Activated T-cell treated with anti-CD3 and anti-CD28 coated beads, Interleukin-2, amount 50 U/mL, for 24 hours (primary cell): Measurements from ENCODE around the gene IGF2BP2.

Experiments
- DNase-seq: peaks from one replicate; pipeline ENCODE4 v3.0.0-alpha.2; 2020
- H3K27ac Mint-ChIP-seq: 2 replicates; pipeline ENCODE4 v1.8.0; 2020; ENCODE audit warnings: mild to moderate bottlenecking, mixed read lengths
- H3K27me3 Mint-ChIP-seq: 2 replicates; pipeline ENCODE4 v1.8.0; 2020; ENCODE audit warnings: mixed read lengths
- H3K36me3 Mint-ChIP-seq: 2 replicates; pipeline ENCODE4 v1.8.0; 2020; ENCODE audit warnings: low read depth, mixed read lengths
- H3K4me1 Mint-ChIP-seq: 2 replicates; pipeline ENCODE4 v1.8.0; 2020; ENCODE audit warnings: low read depth, mixed read lengths
- H3K4me3 Mint-ChIP-seq: 2 replicates; pipeline ENCODE4 v1.8.0; 2020; ENCODE audit warnings: mild to moderate bottlenecking, moderate library complexity, mixed read lengths
- H3K9me3 Mint-ChIP-seq: 2 replicates; pipeline ENCODE4 v1.8.0; 2020; ENCODE audit warnings: mixed read lengths

Gene IGF2BP2

DNA sequence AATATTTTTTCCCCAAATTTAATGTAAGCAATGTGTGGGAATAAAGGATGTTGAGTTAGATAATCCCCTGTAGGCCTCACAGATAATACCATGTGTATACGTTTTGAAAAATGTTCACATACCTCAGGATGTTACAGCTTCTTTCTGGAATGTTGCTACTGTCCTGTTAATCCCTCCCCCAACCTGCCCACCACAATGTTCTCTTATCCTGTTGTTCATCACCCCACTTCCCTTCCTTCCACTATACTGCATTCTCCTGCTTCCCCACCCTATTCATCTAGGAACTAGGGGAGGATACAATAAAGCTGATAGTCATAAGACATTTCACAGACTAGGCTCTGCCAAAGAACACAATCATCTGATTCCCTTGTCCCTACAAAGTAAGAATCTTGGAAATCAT lies 92.1 kb downstream of the IGF2BP2 start:
- no peak overlapping the region for H3K4me3 Mint-ChIP-seq
- H3K27ac Mint-ChIP-seq: no peak overlapping the region
- H3K27me3 Mint-ChIP-seq: peaks cover 8% of the 10 kb centered on the region
- peaks cover 2% of the 10 kb centered on the region for H3K9me3 Mint-ChIP-seq
- no peak for DNase-seq
- H3K4me1 Mint-ChIP-seq: peaks cover 3% of the 10 kb centered on the region
- no peaks in the 10 kb centered on the region for H3K36me3 Mint-ChIP-seq

DNA sequence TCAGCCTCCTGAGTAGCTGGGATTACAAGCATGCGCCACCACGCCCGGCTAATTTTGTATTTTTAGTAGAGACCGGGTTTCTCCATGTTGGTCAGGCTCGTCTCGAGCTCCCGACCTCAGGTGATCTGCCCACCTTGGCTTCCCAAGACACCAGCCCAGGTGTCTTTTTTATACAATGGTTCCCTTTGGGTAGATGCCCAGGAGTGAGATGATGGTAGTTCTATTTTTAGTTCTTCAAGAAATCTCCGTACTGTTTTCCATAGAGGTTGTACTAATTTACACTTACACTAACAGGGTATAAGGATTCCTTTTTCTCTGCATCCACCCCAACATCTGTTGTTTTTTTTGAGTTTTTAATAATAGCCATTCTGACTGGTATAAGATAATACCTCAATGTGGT lies 94.3 kb downstream of the IGF2BP2 start:
- H3K4me3 Mint-ChIP-seq: no peak overlapping the region
- peaks cover 2% of the 10 kb centered on the region for H3K9me3 Mint-ChIP-seq
- H3K4me1 Mint-ChIP-seq: peaks cover 3% of the 10 kb centered on the region
- peaks cover 12% of the 10 kb centered on the region for H3K27me3 Mint-ChIP-seq
- H3K36me3 Mint-ChIP-seq: no peaks in the 10 kb centered on the region
- H3K27ac Mint-ChIP-seq: no peak overlapping the region
- DNase-seq: no peak

DNA sequence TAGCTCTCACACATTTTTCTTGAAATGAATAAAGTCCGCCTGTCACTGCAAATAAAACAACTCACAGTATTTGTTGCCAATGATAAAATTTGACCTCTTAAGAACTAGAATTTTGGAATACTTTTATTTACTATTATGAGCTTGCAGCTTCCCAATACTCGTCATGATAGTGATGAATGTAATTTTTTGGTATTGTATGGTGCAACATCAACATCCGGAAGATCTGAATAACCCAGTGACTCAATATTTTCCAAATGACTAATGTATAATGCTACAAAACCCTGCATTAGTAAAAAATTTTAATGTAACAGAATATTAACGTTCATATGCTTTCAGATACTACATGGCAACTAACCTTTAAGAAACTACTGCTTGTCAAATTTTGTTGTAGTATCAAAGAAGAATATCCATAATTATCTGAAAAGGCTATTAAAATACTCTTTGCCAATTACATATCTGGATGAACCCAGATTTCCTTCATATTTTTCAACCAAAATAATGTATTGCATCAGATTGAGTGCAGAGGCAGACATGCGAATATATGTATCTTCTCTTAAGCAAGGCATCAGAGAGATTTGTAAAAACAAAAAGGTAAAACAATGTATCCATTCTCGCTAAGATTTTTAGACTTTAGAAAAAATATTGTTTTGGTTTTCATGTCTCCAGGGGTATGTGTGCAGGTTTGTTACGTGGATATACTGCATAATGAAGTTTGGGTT lies 95.3 kb downstream of the IGF2BP2 start:
- Mint-ChIP-seq H3K9me3 (peaks cover 2% of the 10 kb centered on the region), H3K36me3 (no peaks in the 10 kb centered on the region), H3K27me3 (peaks cover 12% of the 10 kb centered on the region), H3K4me1 (peaks cover 3% of the 10 kb centered on the region), H3K4me3 (no peak overlapping the region), H3K27ac (no peak overlapping the region)
- DNase-seq: no peak

DNA sequence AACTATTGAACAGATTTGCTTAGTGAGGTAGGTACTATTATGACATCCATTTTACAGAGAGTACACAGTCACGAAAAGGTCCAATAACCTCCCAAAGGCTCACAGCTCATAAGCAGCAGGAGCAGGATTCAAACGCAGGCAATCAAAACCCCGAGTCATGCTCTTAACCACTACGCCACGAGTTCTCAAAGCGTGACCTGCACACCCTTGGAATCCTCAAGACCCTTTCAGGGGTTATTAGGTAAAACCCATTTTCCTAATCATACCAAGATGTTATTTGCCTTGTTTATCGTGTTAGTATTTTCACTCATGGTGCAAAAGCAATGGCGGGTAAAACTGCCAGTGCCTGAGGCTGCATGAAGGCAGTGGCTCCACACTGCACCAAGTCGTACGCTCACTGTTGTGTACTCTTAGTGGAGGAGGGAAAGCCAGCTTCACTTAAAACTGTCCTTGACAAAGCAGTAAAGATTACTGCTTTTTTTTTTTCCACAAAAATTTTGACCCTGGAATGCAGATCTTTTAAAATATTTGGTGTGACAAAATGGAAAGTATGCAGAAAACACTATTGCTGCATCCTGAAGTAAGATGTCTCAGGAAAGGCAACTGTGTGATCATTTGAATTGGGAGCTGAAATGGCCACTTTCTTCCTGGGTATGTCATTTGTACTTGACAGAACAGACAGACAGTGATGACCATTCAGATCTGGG lies 96.1 kb downstream of the IGF2BP2 start:
- H3K36me3 Mint-ChIP-seq: no peaks in the 10 kb centered on the region
- H3K27ac Mint-ChIP-seq: no peak overlapping the region

DNA sequence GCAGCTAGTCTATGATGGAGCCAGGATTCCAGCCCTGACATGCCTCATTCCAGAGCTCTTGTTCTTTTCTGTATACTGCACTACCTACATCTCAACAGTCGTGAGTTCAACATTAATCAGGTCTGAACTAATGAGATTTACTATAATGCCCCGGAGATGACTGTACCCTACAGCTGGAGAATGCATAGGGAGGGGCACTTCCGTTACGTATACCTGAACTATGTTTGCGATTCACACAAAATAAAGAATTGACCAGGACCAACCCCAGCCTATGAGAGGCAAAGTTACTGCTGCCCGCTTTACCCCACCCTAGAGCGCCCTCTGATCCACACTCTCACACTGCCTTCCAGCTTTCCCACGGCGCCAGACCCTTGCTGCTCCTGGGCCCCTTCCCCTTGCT lies 97.0 kb downstream of the IGF2BP2 start:
- H3K27me3 Mint-ChIP-seq: peaks cover 13% of the 10 kb centered on the region
- H3K36me3 Mint-ChIP-seq: no peaks in the 10 kb centered on the region
- no peak overlapping the region for H3K4me3 Mint-ChIP-seq
- H3K9me3 Mint-ChIP-seq: peaks cover 2% of the 10 kb centered on the region
- no peak overlapping the region for H3K27ac Mint-ChIP-seq
- no peak for DNase-seq
- peaks cover 3% of the 10 kb centered on the region for H3K4me1 Mint-ChIP-seq

More for the DNA sequence above, 96.1 kb downstream of the IGF2BP2 start:
- H3K4me3 Mint-ChIP-seq: no peak overlapping the region
- H3K9me3 Mint-ChIP-seq: peaks cover 2% of the 10 kb centered on the region
- H3K27me3 Mint-ChIP-seq: peaks cover 12% of the 10 kb centered on the region
- DNase-seq: no peak
- H3K4me1 Mint-ChIP-seq: peaks cover 3% of the 10 kb centered on the region

DNA sequence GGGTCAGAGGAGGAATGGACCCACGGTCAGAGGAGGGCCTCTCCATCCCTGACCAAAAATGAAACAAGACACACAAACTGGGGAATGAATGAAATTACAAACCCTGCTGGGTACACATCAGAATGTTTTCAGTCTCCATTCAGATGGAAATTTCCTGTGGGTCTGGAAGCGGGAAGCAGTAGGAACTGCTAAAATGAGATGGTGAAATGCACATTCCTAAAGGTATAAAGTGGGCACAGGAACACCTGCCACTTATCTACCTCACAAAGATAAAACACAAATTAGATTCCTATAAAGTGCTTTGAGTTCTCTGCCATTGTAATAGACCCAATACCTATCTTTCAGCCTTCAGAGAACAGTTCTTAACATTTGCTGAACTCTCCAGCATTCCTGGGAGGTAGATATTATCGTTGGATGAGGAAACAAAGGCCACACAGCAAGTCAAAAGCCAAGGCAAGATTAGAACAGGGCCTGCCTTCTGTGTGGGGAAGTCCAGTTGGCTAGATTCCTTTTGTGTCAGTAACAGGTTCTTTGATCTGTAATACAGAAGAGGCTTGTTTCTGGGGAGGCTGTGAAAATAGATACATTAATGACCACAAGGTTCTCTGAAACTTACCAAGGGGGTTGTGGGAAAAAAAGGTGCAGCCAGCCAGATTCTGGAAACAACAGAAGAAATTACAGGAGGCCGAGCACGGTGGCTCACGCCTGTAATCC lies 98.4 kb downstream of the IGF2BP2 start:
- no peak for DNase-seq
- H3K27me3 Mint-ChIP-seq: peaks cover 14% of the 10 kb centered on the region
- H3K4me1 Mint-ChIP-seq: peaks cover 1% of the 10 kb centered on the region
- peaks cover 2% of the 10 kb centered on the region for H3K9me3 Mint-ChIP-seq
- H3K36me3 Mint-ChIP-seq: no peaks in the 10 kb centered on the region
- H3K4me3 Mint-ChIP-seq: no peak overlapping the region
- no peak overlapping the region for H3K27ac Mint-ChIP-seq

DNA sequence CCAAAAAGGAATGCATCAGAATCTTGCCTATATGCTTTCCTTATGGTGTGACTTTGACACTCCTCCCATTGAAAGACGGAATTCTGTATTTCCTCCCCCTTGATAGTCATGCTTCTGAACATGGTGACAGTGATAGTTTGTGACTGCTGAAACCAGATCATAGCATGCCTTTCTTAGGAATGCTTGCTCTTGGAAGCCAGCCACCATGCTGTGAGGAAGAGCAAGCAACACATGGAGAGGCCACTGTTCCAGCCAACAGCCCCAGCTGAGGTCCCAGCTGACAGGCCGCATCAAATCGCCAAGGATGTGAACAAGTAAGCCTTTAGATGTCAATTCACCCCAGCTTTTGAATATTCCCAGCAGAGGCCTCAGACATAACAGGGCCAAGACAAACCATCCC lies 100.1 kb downstream of the IGF2BP2 start:
- peaks cover 1% of the 10 kb centered on the region for H3K4me1 Mint-ChIP-seq
- H3K9me3 Mint-ChIP-seq: no peaks in the 10 kb centered on the region
- H3K36me3 Mint-ChIP-seq: no peaks in the 10 kb centered on the region
- no peak for DNase-seq
- H3K4me3 Mint-ChIP-seq: no peak overlapping the region
- peaks cover 9% of the 10 kb centered on the region for H3K27me3 Mint-ChIP-seq
- H3K27ac Mint-ChIP-seq: no peak overlapping the region

DNA sequence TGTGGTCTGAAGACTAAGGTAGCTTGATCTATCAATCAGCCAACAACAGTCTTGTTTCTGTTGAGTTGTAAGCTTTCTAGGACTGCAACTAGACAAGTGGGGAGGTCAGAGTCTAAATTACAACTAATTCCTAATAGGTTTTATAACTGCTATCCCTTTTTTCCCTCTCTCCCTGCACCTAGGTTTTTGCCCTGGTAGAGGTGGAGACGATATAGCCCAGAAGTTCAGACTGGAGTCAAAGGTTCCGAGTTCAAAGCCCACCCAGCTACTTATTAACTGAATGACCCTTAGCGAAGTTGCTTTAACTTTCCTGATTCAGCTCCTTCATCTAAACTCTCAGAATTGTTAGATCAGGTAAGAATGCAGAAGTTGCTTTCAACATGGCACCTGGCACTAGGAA lies 100.6 kb downstream of the IGF2BP2 start:
- Mint-ChIP-seq H3K27ac (no peak overlapping the region), H3K9me3 (no peaks in the 10 kb centered on the region), H3K4me3 (no peak overlapping the region), H3K27me3 (peaks cover 9% of the 10 kb centered on the region), H3K36me3 (no peaks in the 10 kb centered on the region), H3K4me1 (no peaks in the 10 kb centered on the region)
- no peak for DNase-seq

DNA sequence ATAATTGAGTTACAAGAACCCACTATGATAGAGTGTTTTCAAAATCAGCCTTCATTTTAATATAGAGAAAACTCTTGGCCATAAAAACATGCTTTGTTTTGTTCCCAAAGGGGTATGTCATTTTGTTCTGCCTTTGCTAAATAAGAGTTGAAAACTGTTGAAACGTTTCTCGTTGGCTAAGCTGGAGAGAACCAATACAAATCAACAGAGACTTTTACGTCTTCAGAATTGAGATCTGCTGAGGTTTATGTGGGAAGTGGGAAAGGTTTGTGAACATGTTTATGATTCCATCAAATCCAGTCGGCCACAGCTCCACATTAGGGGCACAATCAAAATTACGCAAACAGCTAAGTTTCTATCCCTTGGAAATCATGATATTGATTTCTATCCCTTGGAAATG lies 102.0 kb downstream of the IGF2BP2 start:
- H3K4me3 Mint-ChIP-seq: no peak overlapping the region
- H3K4me1 Mint-ChIP-seq: no peaks in the 10 kb centered on the region
- peaks cover 12% of the 10 kb centered on the region for H3K27me3 Mint-ChIP-seq
- H3K9me3 Mint-ChIP-seq: no peaks in the 10 kb centered on the region
- no peak for DNase-seq
- no peaks in the 10 kb centered on the region for H3K36me3 Mint-ChIP-seq
- H3K27ac Mint-ChIP-seq: no peak overlapping the region

DNA sequence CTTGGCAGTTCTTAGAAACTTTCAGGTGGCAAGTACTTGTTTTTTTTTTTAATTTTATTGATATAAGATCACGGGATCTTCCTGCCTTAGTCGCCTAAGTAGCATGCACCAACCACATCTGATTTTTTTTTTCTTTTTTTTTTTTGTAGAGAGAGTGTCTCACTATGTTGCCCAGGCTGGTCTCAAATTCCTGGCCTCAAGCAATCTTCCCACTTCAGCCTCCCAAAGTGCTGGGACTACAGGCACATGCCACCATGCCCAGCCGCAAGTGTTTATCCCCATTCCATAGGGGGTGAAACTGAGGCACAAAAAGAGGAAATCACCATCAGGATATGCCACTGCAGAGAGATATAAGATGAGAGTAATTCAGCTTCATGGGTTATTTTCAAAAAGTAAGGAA lies 102.9 kb downstream of the IGF2BP2 start:
- no peaks in the 10 kb centered on the region for H3K4me1 Mint-ChIP-seq
- H3K27me3 Mint-ChIP-seq: peaks cover 12% of the 10 kb centered on the region
- no peak overlapping the region for H3K4me3 Mint-ChIP-seq
- no peak for DNase-seq
- H3K27ac Mint-ChIP-seq: no peak overlapping the region
- H3K9me3 Mint-ChIP-seq: no peaks in the 10 kb centered on the region
- H3K36me3 Mint-ChIP-seq: no peaks in the 10 kb centered on the region

DNA sequence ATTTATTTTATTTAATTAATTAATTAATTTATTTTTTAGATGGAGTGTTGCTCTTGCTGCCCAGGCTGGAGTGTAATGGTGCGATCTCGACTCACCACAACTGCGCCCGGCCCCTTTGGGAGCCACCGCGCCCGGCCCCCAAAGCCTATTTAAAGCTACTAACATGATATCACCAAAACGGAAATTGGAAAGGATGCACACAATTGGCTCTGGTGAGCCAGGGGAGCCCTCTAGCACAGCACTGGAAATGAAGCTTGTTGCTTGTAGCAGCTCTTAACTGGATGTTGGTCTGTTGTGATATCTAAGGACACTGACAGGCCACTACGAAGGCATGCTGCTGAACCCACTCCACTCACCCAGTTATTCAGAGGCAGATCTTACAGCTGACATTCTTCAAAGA lies 104.5 kb downstream of the IGF2BP2 start:
- Mint-ChIP-seq H3K36me3 (no peaks in the 10 kb centered on the region), H3K4me1 (no peaks in the 10 kb centered on the region), H3K27me3 (peaks cover 9% of the 10 kb centered on the region), H3K27ac (no peak overlapping the region), H3K9me3 (no peaks in the 10 kb centered on the region), H3K4me3 (no peak overlapping the region)
- no peak for DNase-seq

DNA sequence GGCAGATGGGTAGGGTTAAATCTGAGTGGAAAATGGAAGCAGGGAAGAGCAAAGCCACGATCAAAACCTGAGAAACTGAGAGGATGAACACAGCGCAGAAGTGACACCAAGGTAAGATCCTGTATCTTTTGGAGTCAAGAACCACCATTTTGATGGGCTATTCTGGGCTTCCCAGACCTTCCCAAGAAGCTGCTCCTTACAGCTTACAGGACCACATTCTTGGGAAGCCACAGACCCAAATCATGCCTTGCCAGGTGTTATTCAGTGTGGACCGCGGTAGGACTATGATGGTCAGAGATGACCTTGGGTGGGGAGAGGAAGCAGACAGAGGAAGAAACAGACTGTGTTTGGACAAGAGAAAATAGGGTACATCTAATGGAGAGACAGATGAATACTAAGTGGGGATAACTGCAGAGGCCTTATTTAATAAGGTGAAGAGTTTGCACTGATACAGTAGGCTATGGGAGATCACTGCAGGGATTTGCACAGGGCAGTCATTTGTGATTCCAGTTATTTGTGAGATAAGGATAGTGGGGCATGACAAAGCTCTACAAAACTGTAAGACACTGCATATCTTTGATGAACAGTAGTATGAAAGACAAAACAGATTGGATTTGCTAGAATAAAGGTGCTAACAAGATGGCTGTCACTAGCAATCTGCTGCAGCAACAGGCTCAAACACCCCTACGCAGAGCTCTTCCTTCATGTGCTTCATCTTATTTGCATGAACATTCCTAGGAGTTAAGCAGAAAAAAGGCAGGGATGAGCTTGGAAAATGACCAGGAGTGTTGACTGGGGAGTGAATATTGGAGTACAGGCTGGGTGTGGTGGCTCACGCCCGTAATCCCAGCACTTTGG lies 105.9 kb downstream of the IGF2BP2 start:
- no peaks in the 10 kb centered on the region for H3K9me3 Mint-ChIP-seq
- no peak overlapping the region for H3K4me3 Mint-ChIP-seq
- H3K27me3 Mint-ChIP-seq: peaks cover 20% of the 10 kb centered on the region
- no peak overlapping the region for H3K27ac Mint-ChIP-seq
- H3K4me1 Mint-ChIP-seq: no peaks in the 10 kb centered on the region
- no peak for DNase-seq
- no peaks in the 10 kb centered on the region for H3K36me3 Mint-ChIP-seq

DNA sequence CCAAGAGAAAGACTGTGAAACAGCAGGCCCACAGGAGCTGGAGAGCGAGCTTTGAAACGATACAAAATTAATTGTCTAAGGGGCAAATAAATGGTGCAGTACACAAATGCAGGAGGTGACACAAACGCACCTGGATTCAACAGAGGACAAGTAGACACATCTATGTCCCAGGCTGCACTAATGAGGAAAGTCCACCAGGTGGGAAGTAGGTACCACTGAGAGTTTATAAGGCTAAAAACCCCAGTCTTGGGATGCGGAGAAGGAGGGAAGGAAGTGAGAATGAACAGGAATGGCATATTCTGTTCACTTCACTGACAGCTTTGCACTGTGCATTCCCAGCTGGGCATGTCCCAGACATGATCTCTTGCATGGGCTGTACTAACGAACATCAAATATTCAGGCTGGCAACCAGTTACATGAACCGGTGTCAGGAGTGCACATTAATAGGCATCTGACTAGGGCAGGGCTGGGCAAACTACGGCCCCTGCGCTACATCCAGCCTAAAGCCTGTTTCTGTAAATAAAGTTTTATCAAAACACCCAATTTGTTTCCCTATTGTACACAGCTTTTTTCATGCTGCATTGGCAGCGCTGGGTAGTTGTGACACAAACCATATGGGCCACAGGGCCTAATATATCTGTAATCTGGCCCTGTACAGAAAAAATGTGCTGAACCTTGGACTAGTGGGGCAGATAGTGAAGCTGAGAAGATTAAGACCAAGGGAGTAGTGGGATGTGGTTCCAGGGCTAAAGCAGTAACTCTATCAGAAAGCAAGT lies 107.0 kb downstream of the IGF2BP2 start:
- H3K4me1 Mint-ChIP-seq: no peaks in the 10 kb centered on the region

DNA sequence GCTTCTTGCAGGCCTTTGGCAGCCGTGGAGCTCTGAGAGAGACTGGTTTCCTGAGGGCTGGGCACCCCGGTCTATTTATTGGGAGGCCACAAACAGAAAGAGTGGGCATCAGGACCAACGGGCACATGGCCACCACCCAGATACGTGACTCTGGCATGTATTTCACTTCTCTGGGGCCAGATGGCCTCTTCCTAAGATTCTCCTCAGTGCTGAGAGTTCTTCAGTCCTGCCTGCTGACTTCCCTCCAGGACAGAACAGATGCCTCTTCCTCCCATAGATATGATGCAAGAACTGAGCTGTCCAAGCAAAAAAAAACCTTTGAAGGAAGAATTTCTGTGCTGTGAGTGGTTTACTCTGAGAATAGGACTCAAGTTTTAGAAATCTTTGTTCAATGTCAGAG lies 107.7 kb downstream of the IGF2BP2 start:
- Mint-ChIP-seq H3K4me1 (no peaks in the 10 kb centered on the region), H3K27me3 (peaks cover 14% of the 10 kb centered on the region), H3K36me3 (no peaks in the 10 kb centered on the region), H3K27ac (no peak overlapping the region), H3K4me3 (no peak overlapping the region), H3K9me3 (no peaks in the 10 kb centered on the region)
- DNase-seq: no peak

More for the DNA sequence above, 107.0 kb downstream of the IGF2BP2 start:
- Mint-ChIP-seq H3K27ac (no peak overlapping the region), H3K36me3 (no peaks in the 10 kb centered on the region), H3K4me3 (no peak overlapping the region), H3K27me3 (peaks cover 18% of the 10 kb centered on the region), H3K9me3 (no peaks in the 10 kb centered on the region)
- DNase-seq: no peak
